Subcutaneous adipose tissue (tissue), 4 donors: ENCODE data around the gene DHODH. TPM values are rescaled to one million over a fixed set of nuclear protein-coding genes. Genes with fewer than 3 reads are reported as not detected.

Experiments
- CTCF ChIP-seq: fragments of 450-650 bp; IDR thresholded peaks from one replicate; pipeline ENCODE4 v1.5.1; 2016; ENCODE audit warnings: low read depth, mild to moderate bottlenecking, control low read depth, antibody characterized with exemption, moderate library complexity
- total RNA-seq, 4 donors: library from RNA; depleted of rRNA; stranded (reverse); fragments of >200 nt; gene quantifications; one replicate each; pipeline ENCODE4 v1.1.0, GENCODE V29; 2016

The DHODH gene
- total RNA-seq, 4 donors from 2014 or later, result 3.2 to 15.3 (median 4.8) TPM

- no peak for TF ChIP-seq CTCF
Observed at GRCh38 chr16:72001180-72001874, 7.2 kb upstream of the DHODH start.

GRCh38 chr16:72002619-72003018 lies 5.9 kb upstream of the DHODH start:
- TF ChIP-seq CTCF, result no peak

GRCh38 chr16:72009779-72010178 lies 1.2 kb downstream of the DHODH start:
- no peak for TF ChIP-seq CTCF

- no peak for TF ChIP-seq CTCF
Observed at GRCh38 chr16:72012607-72013006, 4.1 kb downstream of the DHODH start.

- TF ChIP-seq CTCF, result no peak
Observed at GRCh38 chr16:72013389-72013788, 4.8 kb downstream of the DHODH start.

GRCh38 chr16:72013888-72014581 lies 5.5 kb downstream of the DHODH start:
- TF ChIP-seq CTCF, result no peak

- TF ChIP-seq CTCF, result no peak
Observed at GRCh38 chr16:72014675-72015074, 6.1 kb downstream of the DHODH start.
